Testis (tissue), 3 donors: ENCODE results near the gene CYB5R3. TPM values are rescaled to one million over a fixed set of nuclear protein-coding genes. Genes with fewer than 3 reads are reported as not detected.

Source experiments
- DNase-seq: peaks from one replicate; pipeline ENCODE4 v3.0.0-alpha.2; 2019
- H3K27ac ChIP-seq, 2 donors: fragments of 200-600 bp; sonication (generic); one replicate each; pipeline ENCODE4 v1.5.1; 2019
- H3K27me3 ChIP-seq: fragments of 200-600 bp; sonication (generic); one replicate; pipeline ENCODE4 v1.5.1; 2019
- H3K36me3 ChIP-seq: fragments of 200-600 bp; sonication (generic); one replicate; pipeline ENCODE4 v1.5.1; 2017; ENCODE audit warnings: low read depth; ENCODE audit errors: missing control alignments
- H3K4me1 ChIP-seq: fragments of 200-600 bp; sonication (generic); one replicate; pipeline ENCODE4 v1.5.1; 2019
- H3K4me3 ChIP-seq, 2 donors: fragments of 200-600 bp; sonication (generic); one replicate each; pipeline ENCODE4 v1.5.1; 2017 to 2019
- H3K9me3 ChIP-seq: fragments of 200-600 bp; sonication (generic); one replicate; pipeline ENCODE4 v1.5.1; 2017
- POLR2A ChIP-seq: fragments of 450-650 bp; IDR thresholded peaks from one replicate; pipeline ENCODE4 v1.6.1; 2017; ENCODE audit warnings: antibody characterized with exemption, mild to moderate bottlenecking, moderate library complexity
- WGBS, 2 donors: methylation state at CpG; one replicate each; pipeline ENCODE4 v1.1.5; 2018; 5-methylcytosine and 5-hydroxymethylcytosine counted together
- intact Hi-C: fragments of 100-400 bp; cut with DNase I; formaldehyde crosslinking; loops from one replicate; pipeline ENCODE4 v1.15.1; 2023; ENCODE audit warnings: low total_unique reads
- polyA plus RNA-seq: library from polyadenylated mRNA; stranded (reverse); fragments of 350-450 nt; fragmentation: Illumina TruSeq; extraction: RNeasy Lipid Tissue Mini Kit (QIAGEN cat#74804); gene quantifications from one replicate; pipeline ENCODE4 v1.2.3, GENCODE V29; 2014; ENCODE audit warnings: low read depth, low replicate concordance; ENCODE audit not compliant: insufficient read depth
- total RNA-seq, 2 donors: library from RNA; depleted of rRNA; stranded (reverse); fragments of >200 nt; gene quantifications; one replicate each; pipeline ENCODE4 v1.2.3, GENCODE V29; 2016
- TF ChIP-seq, protein P1 (sequence below), 3 experiments: fragments of 450-650 bp in 2 of 3; fragments of 200-600 bp in 1 of 3; sonication (generic) in 1 of 3; IDR thresholded peaks; one replicate each; pipeline ENCODE4 v1.5.1; 2016 to 2019; ENCODE audit warnings: antibody characterized with exemption in 3 of 3, mild to moderate bottlenecking in 2 of 3, moderate library complexity in 1 of 3

The CYB5R3 gene
- total and polyA plus RNA-seq, 3 donors from 2014 or later: 330 to 484 (median 423) TPM

- 66 to 77% methylated on average over 4 to 14 of the region's 14 CpGs for whole genome bisulfite sequencing, 2 donors
- no peaks in the 10 kb centered on the region for H3K27me3 ChIP-seq
- no peak for TF ChIP-seq POLR2A
- TF ChIP-seq, protein P1, sequence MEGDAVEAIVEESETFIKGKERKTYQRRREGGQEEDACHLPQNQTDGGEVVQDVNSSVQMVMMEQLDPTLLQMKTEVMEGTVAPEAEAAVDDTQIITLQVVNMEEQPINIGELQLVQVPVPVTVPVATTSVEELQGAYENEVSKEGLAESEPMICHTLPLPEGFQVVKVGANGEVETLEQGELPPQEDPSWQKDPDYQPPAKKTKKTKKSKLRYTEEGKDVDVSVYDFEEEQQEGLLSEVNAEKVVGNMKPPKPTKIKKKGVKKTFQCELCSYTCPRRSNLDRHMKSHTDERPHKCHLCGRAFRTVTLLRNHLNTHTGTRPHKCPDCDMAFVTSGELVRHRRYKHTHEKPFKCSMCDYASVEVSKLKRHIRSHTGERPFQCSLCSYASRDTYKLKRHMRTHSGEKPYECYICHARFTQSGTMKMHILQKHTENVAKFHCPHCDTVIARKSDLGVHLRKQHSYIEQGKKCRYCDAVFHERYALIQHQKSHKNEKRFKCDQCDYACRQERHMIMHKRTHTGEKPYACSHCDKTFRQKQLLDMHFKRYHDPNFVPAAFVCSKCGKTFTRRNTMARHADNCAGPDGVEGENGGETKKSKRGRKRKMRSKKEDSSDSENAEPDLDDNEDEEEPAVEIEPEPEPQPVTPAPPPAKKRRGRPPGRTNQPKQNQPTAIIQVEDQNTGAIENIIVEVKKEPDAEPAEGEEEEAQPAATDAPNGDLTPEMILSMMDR (IDR thresholded peaks at IDR 0.05): no peak
- H3K27ac ChIP-seq: peak overlapping the region; percentile 90 to 94
- H3K4me1 ChIP-seq: peaks cover 93% of the 10 kb centered on the region
- no peaks in the 10 kb centered on the region for H3K36me3 ChIP-seq
- no peak overlapping the region for H3K4me3 ChIP-seq
- intact Hi-C loops: no loop called here
- H3K9me3 ChIP-seq: no peaks in the 10 kb centered on the region
- peak; percentile 38 for DNase-seq
Measured at GRCh38 chr22:42643634-42644421, 5.4 kb downstream of the CYB5R3 start.

DNA sequence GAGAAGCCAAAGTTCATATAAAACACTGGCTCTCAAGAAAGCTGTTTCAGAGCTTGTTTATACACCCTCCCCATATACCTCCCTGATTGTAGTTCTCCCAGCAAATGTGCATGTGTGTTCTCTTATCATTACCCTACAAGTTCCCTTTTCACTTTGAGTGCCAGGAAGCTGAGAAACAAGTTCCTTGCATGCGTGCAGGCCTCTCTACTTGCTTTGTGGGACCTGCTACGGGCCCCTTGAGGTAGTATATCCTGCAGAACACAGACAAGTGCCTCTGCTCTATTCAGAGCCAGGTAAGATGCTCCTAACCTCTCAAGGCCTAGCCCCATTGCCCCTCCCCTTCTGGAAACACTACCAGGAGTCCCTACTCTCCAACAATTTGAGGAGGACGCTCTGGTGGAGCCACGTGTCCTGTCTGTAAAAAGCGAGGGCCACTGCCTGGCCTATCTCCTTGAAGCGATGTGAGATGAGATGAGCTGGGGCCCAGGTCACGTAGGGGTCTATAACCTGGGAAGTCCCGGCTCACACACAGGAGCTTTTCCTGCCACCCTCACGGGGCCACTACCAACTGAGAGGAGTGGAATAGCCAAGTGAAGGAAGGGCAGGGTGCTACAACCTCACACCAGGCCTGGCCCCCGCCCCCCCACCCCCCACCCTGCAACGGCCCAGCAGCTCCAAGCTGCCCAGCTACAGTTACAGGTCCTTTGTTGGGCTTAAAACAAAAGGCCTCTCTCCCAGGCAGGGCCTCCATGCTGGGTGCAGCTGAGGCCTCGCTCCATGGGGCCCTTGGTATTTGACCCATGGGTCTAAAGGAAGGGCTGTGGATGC, 6.2 kb downstream of the CYB5R3 start:
- Histone ChIP-seq H3K36me3 (no peaks in the 10 kb centered on the region), H3K4me3 (no peak overlapping the region), H3K4me1 (peaks cover 86% of the 10 kb centered on the region), H3K9me3 (no peaks in the 10 kb centered on the region), H3K27me3 (no peaks in the 10 kb centered on the region), H3K27ac (peak overlapping the region; percentile 90 to 94)
- DNase-seq: no peak
- TF ChIP-seq, protein P1 (IDR thresholded peaks at IDR 0.05): no peak
- TF ChIP-seq POLR2A: no peak
- intact Hi-C loops: no loop called here
- 60 to 68% methylated on average over 10 to 12 of the region's 12 CpGs for WGBS, 2 donors

- no peaks in the 10 kb centered on the region for H3K27me3 ChIP-seq
- H3K36me3 ChIP-seq: no peaks in the 10 kb centered on the region
- WGBS, 2 donors: 34 to 48% methylated on average over 9 of the region's 9 CpGs
- no peaks in the 10 kb centered on the region for H3K9me3 ChIP-seq
- peak; percentile 67 for DNase-seq
- peak overlapping the region; percentile 46 to 53 for H3K27ac ChIP-seq
- peaks cover 75% of the 10 kb centered on the region for H3K4me1 ChIP-seq
- intact Hi-C loops: no loop called here
- H3K4me3 ChIP-seq: no peak overlapping the region
- TF ChIP-seq POLR2A: no peak
- TF ChIP-seq, protein P1 (IDR thresholded peaks at IDR 0.05): no peak
Measured at GRCh38 chr22:42641801-42642413, 7.3 kb downstream of the CYB5R3 start.

GRCh38 chr22:42639541-42640241, 9.5 kb downstream of the CYB5R3 start:
- 67% methylated on average over 9 of the region's 9 CpGs for WGBS, 2 donors
- Histone ChIP-seq H3K9me3 (no peaks in the 10 kb centered on the region), H3K4me3 (no peak overlapping the region), H3K27ac (peak overlapping the region; percentile 39 to 46), H3K4me1 (peaks cover 52% of the 10 kb centered on the region), H3K27me3 (no peaks in the 10 kb centered on the region), H3K36me3 (no peaks in the 10 kb centered on the region)
- TF ChIP-seq, protein P1 (IDR thresholded peaks at IDR 0.05): no peak
- TF ChIP-seq POLR2A: no peak
- DNase-seq: no peak
- intact Hi-C loops: no loop called here
